Stimulated activated CD8-positive, alpha-beta memory T cell treated with anti-CD3 and anti-CD28 coated beads, Interleukin-4, amount 100 ng/mL, for 1 hour (primary cell): Measurements from ENCODE around the gene IFITM10.

Experiments used
- DNase-seq, 2 donors: peaks; one replicate each; pipeline ENCODE4 v3.0.0-alpha.2; 2020; ENCODE audit warnings: low read depth in 2 of 2, low spot score in 1 of 2

The IFITM10 gene

GRCh38 chr11:1750481-1750839 is at the start of gene IFITM10:
Gene IFITM10 (minus strand): TSS chr11:1750595. CDS start chr11:1750442, 153 bp downstream.
- no peak for DNase-seq

DNA sequence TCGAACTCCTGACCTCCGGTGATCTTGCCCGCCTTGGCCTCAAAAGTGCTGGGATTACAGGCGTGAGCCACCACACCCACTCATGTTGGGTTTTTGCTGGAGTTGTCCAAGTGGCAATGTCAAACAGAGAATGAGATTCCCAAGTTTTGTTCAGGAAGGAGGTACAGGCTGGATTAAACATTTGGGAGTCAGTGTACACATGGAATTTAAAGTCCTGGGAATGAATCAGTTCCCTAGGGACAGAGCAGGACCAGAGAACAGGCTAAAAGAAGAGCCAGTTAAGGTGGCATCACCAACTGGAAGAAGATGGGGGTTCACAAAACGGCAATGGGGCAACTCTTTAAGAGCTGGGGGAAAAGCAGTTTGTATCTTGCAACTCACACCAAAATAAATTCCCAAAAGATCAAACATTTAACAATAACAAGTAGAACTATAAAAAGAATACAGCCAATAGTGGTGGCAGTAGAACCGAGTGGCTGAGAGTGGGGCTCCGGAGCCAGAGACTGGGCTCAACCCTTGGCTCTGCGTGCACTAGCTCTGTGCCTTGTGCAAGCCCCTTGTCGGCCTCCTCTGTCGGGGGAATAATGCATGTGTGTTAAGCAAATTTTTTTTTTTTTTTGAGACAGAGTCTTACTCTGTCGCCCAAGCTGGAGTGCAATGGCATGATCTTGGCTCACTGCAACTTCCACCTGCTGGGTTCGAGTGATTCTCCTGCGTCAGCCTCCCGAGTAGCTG is 47.2 kb upstream of the IFITM10 start:
- DNase-seq, result no peak

DNA sequence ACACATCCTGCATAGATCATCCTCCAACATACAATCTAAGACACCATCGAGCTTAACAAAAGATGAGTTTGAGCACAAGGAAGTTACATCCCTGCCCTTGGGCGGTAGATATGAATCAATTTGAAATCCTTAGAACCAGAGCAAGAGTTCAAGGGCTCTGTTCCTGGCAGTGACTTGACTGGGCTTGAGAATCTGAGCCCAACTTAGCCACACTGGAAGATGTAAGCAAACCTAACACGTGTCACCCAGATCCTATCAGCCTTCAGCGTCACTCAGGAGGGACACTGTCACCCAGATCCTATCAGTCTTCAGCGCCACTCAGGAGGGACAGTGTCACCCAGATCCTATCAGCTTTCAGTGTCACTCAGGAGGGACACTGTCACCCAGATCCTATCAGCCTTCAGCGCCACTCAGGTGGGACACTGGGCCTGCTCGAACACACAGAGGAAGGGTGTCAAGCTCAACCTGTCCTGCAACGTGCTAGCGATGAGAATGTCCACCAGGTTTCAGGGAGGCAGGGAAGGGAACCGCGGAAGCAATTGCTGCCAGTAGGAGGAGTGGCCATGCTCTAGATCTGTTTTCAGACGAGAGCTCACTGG is 46.1 kb upstream of the IFITM10 start:
- no peak for DNase-seq

DNA sequence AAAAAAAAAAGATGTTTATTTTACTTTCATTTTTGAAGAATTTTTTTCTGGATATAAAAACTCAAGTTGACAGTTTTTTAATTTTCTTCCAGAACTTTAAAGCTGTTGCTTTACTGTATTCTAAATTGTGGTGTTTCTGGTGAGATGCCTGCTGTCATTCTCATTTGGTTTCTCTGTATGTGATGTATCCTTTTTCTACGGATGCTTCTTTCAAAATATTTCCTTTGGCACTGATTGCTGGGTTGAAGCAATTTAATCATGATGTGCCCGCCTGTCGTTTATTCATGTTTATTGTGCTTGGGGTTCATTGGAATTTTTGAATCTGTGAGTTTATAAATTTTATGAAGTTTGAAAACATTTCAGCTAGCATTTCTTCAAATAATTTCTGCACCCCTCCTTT is 42.7 kb upstream of the IFITM10 start:
- DNase-seq, result no peak

- DNase-seq, result no peak
Measured at GRCh38 chr11:1792461-1792860, 42.1 kb upstream of the IFITM10 start.

DNA sequence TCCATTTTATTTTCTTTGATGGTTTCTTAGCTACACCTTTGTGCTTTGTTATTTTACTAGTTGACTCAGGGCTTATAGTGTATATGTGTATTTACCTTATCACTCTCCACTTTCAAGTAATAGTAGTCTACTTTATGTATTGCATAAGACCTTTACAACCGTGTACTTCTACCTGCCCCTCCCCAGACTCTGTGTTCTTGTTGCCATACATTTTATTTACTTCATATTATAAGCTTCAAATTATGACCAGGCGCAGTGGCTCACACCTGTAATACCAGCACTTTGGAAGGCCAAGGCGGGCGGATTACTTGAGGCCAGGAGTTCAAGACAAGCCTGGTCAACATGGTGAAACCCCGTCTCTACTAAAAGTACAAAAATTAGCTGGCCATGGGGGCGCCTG is 41.5 kb upstream of the IFITM10 start:
- no peak for DNase-seq

GRCh38 chr11:1786466-1786865 is 36.1 kb upstream of the IFITM10 start:
- DNase-seq, result no peak

DNA sequence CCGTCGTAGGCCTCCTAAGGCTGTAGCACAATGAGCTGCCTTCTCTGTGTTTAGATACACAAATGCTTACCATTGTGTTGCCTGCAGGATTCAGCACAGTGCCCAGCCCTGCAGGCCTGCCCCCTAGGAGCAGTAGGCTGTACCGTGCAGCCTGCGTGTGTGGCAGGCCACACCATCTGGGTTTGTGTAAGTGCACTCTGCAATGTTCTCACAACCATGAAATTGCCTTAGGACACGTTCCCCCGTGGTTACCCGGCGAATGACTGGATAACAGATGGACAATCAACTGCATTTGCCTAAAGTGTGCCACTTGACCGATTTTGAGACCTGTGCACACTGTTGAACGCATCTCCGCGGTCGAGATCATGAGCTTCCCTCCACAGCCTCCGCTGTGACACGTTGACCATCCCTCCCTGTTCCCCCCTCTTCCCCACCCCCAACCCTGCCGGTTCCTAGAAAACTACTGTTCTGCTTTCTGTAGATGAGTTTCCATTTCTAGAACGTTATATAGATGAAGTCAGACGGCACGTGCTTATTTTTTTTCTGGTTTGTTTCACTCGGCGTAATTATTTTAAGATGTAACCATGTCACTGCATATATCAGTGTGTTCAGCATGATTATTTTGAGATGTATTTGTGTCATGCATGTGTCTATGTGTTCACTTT is 35.5 kb upstream of the IFITM10 start:
- DNase-seq, result no peak

DNA sequence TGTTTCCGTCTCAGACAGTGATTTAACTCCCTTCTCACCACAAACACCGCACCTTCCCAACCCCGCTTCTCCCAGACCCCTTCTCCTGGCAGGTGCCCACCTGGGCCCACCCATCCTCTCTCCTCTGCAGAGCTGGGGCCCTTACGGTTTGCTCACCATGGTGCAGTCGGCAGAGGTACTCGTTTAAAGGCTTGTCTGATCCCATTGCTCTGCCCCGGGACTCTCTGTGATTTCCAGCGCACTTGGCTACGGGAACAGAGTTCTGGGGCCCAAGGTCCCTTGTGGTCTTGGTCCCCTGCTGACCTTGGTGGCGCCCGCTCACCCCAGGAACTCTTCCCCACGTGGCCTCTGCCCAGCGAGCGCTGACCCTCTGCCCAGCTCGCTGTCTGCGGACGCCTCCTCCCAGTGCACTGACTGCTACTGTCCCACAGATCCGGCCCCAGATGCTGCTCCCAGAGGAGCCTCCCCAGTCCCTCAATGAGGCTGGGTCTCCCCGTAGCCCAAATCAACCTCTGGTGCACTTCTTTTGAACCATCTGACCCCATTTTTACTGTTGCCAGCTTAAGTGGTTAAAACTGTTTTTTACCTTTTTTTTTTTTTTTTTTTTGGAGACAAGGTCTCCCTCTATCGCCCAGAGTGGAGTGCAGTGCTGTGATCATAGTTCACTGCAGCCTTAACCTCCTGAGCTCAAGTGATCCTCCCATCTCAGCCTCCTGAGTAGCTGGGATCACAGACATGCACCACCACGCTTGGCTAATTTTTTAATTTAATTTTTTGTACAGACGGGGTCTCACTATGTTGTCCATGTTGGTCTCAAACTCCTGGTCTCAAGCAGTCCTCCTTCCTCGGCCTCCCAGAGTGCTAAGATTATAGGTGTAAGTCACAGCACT is 34.6 kb upstream of the IFITM10 start:
- no peak for DNase-seq

DNA sequence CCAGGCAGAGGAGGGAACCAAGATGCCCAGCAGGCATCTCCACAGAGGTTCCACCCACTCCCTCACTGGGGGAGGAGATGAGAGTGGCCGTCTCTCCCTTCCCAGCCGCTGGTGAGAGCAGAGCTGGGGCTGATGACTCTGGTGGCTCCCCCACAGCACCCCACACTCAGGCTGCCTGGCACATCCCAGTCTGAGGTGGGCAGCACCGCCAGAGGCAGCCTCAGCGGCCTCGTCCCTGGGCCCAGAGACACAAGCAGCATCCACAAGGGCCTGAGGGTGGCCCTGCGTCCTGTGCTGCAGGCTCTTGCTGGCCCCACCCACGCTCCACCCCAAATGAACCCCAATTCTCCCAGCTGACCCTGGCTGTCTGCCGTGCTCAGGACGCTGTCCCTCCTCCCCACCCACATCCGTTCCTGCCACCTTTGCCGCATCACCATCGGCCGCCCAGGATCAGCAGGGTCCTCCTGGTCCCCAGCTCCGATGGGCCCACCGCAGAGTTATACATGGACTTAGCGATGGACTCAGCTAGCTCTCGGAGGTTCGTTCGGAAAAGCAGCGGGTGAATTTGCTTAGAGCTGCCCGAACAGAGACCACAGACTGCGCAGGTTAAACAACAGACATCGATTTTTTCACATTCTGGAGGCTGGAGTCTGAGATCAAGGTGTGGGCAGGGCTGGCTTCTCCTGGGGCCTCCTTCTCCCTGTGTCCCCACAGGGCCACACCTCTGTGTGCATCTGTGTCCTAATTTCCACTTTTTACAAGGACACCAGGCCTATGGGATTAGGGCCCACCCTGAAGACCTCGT is 33.5 kb upstream of the IFITM10 start:
- DNase-seq, result no peak

DNA sequence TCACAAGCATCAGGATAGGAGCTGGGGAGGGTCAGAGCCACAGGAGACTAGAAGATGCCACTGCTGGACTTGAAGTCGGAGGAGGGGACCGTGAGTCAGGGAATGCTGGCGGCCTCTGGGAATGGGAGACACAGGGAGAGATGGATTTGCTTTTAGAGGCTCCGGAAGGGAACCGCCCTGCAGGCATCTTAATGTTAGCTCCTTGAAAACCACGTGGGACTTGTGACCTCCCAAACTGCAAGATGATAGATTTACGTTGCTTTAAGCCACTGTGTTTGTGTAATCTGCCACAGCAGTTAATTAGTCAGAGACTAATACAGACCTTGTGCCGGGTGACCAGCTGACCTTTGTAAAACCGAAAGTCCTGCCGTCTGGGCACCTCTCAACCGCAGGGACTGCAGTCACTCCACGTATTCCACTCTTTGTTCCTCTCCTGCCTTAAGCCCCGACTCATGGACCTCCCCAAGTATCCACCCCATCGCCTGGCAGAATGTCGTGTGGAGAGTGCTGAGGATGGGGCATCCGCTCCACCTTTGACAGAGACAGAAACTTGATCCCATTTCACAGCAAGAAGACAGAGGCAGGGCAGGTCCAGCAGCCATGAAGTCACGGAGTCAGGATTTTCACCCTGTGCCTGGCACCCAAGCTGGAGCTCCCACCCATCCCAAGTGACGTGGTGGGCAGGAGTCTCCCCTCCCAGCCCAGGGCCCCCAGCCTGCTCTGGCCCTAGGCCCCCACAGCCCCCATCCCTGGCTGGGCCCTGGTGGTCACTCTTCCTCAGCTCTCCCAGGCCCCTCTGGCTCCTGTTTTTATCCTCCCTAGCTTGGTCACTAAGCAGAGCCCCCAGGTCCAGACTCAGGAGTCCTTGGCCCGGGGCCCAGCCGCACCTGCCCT is 32.7 kb upstream of the IFITM10 start:
- DNase-seq, result no peak

GRCh38 chr11:1782031-1782590 is 31.7 kb upstream of the IFITM10 start:
- no peak for DNase-seq

GRCh38 chr11:1781593-1781975 is 31.2 kb upstream of the IFITM10 start:
- DNase-seq, result no peak

GRCh38 chr11:1780700-1781592 is 30.6 kb upstream of the IFITM10 start:
- DNase-seq, result no peak

GRCh38 chr11:1779806-1780699 is 29.7 kb upstream of the IFITM10 start:
- no peak for DNase-seq

DNA sequence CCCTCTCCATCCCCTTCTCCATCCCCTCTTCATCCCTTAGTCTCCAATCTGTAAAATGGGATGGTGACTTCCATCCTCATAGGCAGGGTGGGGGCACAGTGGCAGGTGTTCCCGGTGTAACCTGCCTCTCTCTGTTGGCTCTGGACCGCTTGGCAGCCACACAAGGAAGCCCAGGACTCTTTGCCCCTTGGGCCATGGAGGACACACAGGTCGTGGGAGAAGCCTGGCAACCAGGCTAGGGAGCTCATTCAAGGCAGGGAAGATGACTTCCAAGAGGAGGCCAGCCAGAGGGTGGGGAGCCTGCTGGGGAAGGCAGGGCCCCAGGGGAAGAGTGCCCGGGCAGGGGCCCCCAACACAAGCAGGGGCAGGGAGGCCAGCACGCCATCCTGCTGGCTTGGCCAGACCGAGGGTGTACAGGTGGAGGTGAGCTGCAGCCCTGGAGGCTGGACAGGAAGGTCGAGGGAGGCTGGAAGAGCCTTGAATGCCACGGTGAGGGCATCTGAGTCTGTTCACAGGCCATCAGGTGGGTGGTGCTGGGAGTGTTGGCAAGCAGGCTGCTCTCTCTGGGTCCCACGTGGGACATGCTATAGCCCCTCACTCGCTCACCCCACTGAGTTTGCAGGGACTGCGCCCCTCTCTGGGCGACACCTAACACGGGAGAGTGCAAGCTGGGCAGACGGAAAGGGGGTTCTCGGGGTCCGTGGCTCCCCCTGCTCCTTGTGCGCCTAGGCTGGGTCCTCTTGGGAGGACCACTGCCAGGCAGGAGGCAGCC is 28.8 kb upstream of the IFITM10 start:
- no peak for DNase-seq
